Measurements from ENCODE around the gene KLC3.

The KLC3 gene

DNA sequence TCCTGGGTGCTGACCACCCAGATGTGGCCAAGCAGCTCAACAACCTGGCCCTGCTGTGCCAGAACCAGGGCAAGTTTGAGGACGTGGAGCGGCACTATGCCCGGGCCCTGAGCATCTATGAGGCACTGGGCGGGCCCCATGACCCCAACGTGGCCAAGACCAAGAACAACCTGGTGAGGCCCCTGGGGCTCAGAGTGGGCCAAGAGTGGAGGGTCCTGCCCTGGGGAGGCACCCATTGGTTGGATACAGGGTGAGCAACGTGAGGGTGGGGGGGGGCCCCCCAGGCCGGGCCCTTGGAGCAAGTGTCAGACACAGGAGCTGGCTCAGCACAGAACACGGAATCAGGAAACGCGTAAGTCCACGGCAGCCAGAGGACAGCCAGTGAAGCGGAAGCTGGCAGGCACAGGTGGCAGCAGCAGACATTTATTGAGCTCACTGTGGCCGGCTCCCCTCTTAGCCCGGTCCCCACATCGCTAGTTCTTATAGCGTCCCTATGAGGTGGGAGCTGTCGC lies 8.9 kb downstream of the KLC3 start:
- no peak for DNase-seq

DNA sequence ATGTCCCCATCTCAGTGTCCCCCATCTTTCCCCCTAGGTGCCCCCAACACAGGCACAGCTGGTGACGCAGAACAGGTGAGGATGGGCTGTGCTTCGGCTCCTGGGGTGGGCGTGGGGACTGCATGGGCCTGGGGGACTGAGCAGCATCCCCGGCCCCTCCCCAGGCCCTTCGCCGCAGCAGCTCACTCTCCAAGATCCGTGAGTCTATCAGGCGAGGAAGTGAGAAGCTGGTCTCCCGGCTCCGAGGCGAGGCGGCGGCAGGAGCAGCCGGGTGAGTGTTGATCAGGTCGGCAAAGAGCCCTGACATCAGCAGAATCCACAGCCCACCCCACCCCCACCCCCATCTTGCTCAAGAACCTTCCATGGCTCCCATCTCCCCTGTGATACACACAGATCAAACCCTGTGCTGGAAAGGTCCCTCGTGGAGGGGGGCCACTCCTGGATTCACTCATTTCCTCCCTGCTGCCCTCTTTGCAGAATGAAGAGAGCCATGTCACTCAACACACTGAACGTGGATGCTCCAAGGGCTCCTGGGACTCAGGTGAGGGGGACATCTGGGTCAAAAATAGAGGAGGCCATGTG lies 10.0 kb downstream of the KLC3 start:
- no peak for DNase-seq

DNA sequence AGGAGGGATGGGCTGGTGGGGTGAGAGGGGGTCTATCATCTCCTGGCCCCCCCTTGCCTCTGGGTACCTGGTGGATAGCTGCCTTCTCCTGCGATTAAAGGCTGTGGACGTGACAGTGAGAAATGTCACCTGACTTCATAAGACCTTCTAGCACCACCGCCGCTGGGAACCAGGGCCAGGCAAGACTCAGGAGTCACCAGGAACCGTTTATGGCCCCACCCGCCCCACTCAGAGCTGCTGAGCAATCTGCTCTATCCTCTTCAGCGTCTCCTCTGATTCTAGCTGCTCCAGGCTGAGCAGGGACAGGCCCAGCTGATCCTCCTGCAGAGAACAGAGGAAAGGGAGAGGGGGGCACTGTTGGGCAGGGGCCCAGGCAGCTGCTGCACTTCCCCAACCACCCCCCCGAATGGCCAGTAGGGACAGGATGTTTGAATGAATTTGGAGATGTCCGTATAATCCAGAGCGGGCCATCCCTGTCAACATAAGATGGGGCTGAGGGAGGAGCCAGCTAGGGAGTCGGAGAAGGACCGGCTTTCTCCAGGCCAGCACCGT lies 10.9 kb downstream of the KLC3 start:
- no peak for DNase-seq

DNA sequence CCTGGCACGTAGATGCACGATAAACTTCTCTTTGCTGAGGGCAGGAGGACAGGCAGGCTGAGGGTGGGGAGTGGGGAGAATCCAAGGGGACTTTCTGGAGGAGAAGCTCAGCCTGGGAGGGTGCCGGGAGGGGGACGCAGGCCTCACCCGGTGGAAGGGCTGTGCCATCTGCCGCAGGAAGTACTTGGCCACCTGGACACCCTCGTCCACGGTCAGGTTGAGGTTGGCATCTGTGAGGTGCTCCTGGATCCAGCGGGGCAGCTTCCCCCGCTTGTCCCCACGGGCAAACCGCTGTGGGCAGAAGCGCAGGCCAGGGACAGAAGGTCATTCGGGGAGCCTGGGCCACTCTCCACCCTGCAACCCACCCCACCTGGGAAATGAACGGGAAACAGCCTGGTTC lies 11.5 kb downstream of the KLC3 start:
- no peak for DNase-seq

DNA sequence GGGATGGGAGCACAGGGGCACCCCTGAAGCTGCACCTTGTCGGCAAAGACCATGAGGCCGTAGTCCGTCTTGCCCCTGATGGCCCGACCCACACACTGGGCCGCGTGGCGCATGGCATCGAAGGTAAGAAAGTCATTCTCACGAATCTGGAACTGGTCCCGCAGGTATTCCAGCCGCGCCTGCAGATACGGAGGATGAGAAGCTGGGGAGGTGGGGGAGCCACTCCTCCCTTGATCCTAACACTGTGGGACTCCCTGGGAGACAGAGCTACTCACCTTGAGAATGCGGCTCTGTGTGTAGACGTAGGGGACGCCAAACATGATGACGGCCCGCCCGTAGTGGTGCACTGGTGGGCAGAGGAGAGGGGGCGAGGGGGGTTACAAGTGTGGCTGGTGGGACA lies 11.9 kb downstream of the KLC3 start:
- no peak for DNase-seq

DNA sequence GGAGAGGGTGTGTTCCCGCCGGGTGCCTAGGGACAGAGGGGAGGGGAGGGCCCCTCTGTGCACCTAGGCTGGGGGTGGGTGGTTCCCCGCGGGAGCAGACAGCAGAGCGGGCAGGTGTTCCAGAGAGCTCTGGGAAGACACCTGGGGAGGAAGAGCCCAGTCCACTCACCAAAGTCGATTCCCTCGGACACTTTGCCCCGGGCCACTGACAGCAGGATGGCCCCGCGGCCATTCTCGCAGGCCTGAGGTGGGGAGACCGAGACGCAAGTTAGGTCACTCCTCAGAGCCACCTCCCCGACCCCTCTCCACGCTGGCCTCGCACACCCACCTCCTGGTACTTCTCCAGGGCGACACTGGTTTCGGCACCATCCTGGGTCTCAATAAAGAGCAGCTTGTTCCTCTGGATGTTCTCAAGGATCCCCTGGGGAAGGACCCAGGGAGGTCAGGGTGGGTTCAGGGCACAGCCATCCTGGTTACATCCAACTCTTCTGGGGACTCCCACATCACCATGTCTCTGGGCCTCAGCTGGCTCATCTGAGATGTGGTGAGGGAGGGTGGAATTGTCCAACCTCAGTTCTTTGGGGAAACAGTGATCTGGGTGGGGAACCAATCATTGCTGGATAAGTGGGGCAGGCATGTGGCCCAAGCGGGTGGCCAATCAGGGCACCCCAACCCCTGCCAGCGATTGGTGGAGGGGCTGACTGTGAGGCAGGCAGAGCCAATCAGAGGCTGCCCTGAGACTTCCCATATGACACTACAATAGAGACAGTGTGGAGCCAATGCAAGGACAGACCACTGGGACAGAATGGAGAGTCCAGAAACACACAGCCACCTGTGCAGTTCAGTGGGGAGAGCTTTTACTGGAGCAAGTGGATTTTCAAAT lies 12.6 kb downstream of the KLC3 start:
- no peak for DNase-seq

DNA sequence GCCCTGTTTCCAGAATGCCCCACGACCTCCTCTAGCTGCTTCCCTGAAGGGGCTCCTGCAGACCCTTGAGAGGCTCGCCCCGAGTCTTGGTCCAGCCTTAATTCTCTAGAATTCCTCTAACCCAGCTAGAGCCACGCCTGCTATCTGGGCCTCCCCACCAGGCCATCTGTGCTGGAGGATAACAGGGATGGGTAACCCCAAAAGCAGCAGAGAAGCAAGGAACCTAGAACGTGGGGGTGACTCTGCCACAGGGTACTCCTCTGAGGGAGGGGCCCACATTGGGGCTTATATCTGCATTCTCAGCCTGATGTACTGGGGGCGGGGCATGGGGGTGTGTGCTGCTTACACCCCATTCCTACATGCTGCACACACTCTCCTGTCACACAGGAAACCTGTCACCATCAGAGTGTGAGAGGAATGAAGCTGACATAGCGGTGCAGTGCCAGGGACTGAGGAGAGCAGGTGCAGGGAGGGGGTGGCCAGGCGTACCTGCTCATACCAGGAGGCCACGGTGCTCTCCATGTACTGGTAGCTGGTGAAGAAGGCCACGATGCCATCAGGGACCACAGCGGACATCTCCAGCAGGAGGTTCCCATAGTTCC lies 13.8 kb downstream of the KLC3 start:
- no peak for DNase-seq

DNA sequence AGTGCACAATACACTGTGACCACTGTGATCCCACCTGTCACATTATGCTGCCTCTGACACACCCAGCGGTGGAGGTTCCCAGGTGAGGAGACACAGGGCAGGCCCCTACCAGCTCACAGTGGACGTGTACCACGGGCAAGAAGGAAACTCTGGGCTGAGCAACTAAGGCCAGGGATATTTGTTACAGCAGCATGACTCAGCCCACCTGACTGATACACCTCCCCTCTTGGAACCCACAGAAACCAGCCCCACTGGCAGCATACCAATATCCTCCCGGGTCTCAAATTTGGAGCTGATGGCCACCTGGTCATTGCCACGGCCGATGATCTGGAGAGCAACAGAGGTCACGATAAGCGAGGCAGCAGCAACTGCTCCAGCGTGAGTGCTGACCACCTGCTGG lies 14.9 kb downstream of the KLC3 start:
- DNase-seq, result no peak

DNA sequence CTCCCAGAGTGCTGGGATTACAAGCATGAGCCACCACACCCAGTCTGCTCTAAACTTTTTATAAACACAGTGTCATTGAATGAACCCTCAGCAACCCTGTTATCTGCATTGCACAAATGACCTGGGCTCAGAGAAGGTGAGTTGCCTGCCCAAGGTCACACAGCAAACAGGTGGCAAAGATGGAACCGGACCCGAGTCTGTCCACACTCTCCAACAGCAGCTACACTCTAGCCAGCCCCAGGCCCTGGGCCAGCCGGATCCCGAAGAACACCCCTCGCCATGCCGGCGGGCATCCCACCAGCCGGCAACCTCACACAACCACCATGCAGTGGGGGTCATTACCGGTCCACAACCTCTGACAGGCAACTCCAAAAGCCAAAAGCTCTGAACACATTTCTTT lies 15.4 kb downstream of the KLC3 start:
- DNase-seq, result no peak

DNA sequence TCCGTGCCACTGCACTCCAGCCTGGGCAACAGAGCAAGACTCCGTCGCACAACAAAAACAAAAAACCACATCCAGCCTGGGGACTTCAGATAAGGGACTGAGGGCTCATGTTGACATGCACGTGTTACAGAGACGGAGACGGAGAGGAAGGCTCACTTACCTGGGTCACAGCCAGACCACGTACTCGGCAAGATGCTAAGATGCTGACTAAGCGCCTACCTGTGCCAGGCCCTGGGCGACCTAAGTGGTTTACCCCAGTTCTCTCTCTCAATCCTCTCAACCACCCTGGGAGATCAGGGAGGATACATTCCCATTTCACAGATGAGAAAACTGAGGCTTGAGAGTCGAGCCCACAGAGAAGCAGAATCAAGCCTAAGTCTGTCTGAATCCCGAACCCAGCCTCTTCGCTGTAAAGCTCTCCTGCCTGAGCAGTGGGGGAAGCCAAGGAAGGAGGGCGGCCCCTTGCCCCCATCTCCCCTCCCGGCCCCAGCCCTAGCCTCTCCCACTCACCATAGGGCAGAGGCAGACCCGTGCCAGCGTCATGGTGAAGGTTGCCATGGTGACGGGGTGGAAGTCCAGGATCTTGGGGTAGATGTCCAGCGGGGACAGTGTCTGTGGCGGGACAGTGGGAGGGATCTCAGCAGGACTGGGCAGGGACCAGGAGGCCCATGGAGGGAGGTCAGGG lies 16.4 kb downstream of the KLC3 start:
- no peak for DNase-seq

DNA sequence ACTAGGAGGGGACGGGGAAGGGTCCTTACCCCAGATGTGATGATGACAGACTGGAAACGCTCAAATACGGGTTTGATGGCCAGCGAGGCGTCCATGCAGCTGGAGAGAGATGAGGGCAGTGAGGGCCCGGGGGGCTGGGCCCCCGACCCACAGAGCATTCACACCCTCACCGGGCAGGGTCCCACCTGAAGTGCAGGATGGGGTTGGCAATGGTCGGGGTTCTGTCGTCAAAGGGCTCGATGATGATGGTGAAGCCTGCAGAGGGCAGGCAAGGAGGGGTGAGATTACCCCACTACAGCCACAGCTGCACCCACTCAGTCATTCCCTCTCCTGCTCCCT lies 16.9 kb downstream of the KLC3 start:
- DNase-seq, result no peak

DNA sequence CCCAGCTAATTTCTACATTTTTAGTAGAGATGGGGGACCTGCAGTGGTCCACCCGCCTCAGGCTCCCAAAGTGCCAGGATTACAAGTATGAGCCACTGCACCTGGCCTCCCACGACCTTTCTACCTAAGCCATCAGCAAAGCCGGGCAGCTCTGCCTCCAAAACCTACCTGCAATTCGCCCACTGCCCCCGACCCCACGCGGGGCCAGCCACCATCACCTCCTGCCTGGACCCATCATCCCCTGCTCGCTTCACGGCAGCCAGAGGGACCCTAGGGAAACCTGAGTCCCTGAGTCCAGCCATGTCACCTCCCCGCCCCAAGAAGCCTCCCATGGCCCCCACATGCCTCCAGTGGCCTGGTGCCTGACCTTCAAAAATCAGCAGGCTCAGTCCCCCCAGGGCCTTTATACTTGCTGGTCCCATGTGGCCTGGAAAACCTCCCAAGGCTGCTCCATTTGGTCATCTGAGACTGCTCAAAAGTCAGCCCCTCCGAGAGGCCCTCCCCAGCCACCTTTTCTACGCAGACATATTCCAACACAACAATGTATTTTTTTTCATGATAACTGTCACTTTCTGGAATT lies 17.8 kb downstream of the KLC3 start:
- DNase-seq, result no peak

DNA sequence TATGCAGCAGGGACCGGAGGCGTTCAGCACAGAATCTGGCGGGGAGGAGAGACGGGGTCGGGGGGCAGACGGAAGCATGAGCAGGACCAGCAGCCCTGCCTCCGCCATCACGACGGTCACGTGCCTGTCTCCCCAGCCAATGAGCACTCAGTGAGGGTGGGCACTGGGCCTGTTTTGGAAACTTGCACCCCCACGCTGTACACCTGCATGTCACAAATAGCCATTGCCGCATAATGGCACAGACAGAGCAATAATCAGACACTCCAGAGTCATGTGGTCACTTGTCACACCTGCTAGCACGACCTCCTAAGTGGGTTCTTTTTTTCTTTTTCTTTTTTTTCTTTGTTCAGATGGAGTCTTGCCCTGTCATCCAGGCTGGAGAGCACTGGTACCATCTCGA lies 21.1 kb downstream of the KLC3 start:
- no peak for DNase-seq

DNA sequence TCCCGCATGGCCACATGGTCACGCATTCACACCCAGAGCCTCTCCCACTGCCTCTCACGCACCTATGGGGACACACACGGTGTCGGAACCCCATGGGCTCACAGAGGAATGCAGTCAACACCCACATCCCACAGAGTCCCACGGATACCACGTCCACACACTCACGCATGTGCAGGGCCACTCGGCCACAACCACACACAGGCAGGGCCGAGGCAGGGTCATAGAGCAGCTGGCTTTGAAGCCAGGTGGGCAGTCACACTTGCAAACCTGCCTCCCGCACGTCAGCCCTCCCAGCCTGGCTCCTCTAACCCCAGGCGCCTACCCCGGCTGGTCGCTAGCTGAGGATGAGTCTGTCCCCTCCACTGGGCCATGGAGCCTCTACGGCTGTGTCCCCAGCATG lies 21.7 kb downstream of the KLC3 start:
- DNase-seq, result no peak

DNA sequence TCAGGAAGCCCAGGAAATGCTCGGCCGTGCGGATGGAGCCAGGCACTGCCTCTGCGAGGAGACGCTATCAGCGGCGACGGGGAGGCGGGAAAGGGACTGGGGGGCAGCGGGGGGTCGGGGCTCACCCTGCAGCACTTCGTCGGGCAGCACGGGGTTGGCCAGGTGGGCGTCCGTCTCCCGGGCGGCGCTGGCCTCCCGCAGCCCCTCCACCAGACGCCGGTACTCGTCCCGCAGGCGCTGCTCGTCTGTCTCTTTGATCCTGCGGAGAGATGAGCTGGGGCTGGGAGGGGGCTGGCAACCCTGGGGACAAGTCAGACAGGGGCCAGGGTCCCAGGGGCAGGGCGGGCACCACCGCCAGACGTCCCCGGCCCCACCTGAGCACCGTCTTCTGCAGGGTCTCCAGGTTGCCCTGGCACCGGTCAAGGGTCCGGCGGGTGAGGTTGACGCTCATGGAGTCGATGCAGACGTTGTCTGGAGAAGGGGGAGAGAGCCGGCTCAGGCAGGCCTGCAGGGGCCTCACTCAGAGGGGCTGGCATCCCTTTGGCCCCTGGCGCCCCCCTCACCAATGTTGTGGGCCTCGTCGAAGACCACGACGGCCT lies 23.4 kb downstream of the KLC3 start:
- no peak for DNase-seq

DNA sequence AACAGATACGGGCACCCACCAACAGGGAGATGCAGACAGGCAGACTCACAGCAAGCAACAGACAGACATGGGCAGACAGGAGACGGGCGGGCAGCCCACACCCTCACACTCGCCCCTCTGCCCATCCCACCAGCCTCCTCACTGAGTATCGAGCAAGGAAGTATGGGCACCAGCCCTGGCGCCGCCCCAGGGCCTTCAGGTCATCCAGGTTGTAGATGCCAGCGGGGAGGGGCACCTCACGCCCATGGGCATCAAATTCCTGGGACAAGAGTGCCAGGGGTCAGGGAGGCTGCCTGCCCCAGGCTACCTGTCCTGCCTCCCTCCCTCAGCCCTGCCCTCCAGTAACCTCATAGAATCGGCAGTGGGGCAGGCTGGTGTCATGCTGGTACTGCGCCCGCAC lies 24.1 kb downstream of the KLC3 start:
- no peak for DNase-seq

DNA sequence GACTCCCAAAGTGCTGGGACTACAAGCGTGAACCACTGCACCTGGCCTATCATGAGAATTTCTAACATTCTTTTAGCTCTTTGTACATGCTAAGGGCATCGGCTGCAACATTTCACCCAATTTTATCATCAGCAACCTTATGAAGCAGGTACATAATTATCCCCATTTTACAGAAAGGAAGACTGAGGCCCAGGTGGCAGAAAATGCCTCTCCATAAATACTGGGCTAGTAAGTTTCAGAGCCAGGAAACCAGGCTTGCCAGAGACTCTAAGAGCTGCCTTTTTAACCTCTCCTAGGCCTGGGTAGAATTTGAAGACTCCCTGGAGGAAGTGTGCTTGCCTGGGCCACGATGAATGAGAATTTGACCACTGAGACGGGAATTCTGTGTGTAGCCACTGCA lies 27.6 kb downstream of the KLC3 start:
- no peak for DNase-seq

DNA sequence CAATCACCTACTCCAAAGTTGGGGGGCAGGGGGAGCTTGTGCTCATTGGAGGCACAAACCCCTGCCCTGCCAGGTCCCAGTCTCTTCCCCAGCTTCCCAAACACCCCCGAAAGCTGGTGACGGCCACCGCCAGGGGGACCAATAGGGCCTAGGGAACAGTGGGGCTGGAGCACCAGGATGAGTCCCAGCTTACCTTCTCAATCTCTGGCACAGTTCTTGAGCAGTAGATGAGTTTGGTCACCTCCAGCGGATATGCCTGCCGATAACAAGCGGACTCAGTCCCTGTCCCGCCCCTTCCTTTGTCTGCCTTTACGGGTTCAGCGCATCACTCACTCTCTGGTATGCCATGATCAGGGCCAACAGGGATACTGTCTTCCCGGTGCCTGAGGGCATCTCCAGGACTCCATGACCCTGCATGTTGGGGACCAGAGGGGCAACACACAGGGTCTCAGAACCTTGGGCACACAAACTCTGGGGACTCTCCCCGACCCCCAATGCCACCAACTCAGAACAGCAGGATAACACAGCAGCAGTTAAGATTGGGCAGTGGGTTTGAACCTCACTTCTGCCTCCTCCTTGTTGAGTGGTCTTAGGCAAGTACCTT lies 28.3 kb downstream of the KLC3 start:
- DNase-seq, result no peak

DNA sequence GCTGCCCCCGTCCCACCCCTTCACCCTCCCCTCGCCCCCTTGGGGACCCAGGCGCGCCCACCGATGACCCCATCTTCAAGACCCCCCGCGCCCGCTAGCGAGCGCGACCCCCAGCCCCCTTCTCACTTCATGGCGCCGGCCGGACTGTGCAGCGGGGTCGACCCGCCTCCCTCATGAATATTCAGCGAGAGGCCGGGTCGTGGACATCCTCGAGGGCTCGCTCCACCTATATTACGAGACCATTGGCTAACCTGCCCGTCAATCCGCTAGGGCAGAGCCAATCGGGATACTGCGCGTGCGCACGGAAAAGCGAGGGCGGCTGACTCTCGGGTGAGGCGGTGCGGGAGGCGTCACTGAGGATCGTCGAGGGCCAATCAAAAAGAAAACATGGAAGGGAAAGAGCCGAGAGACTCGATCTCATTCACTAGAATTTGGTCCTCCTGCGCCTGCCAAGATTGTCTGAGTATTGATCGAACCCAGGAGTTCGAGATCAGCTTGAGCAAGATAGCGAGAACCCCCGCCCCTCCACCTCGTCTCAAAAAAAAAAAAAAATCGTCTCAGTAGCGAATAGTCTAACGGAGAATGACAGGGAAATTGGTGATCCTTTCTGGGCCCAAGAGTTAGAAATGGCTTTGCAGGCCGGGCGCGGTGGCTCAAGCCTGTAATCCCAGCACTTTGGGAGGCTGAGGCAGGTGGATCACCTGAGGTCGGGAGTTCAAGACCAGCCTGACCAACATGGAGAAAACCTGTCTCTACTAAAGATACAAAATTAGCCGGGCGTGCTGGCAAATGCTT lies 30.1 kb downstream of the KLC3 start, which contains the start of gene ERCC2:
ERCC2 (minus strand) TSS at position 164 of the 795 bp plus-strand sequence; CDS start at position 131, 33 bp downstream.
- DNase-seq, result peak; percentile 96

DNA sequence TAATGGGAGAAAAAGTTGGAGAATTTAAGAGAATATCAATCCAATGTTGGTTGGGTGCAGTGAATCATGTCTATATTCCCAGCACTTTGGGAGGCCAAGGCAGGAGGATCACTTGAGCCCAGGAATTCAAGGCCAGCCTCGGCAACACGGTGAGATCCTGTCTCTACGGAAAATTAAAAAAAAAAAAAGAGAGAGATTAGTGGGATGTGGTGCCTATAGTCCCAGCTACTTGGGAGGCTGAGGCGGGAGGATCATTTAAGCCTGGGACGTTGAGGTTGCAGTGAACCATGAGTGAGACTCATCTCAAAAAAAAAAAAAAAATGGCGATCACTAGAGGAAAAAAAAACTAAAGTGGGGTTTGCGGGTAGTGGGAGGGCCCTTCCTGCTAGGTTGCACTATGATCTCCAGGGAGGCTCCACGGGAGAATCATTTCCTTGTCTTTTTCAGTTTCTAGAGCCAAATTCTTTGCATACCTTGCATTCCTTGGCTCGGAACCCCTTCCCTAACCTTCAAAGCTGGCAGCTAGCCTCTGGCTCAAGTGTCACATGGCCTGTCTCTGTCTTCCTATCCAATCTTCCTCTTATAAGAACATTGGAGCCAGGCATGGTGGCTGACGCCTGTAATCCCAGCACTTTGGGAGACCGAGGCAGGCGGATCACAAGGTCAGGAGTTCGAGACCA lies 35.6 kb downstream of the KLC3 start:
- no peak for DNase-seq

DNA sequence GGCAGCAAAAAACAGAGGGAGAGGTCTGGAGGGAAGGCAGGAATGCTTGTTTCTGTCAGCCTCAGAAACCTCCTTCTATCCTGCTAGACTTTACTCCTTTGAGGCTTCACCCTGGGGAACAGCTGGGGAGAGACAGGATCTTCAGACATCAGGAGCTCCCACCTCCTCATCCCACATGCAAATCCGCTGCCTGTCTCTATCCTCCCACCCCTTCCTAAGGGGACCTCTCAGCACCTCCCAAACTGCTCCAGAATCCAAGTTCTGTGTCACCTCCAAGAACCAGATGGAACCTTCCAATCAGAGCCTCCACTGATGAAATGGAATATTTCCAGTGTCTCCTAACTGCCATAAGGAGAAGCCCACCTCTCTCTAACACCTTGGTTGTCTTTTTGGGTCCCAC lies 39.6 kb downstream of the KLC3 start:
- no peak for DNase-seq
